B cell (primary cell): Measurements from ENCODE around the gene THRB. TPM values are rescaled to one million over a fixed set of nuclear protein-coding genes. Genes with fewer than 3 reads are reported as not detected.

Source experiments
- ATAC-seq: fragments of 200-7000 bp; cut with Tn5 transposase; one replicate; pipeline ENCODE4 v1.10.0; 2021; ENCODE audit warnings: low read depth, mild to moderate bottlenecking, moderate number of reproducible peaks, moderate library complexity
- CTCF ChIA-PET: fragments of 350-600 bp; sonication (Branson Sonifier 250); formaldehyde crosslinking; loops from one replicate; lab custom pipeline; 2021; ENCODE audit warnings: antibody characterized with exemption, inconsistent platforms; lab: Charles Lee
- POLR2A ChIA-PET: fragments of 350-600 bp; sonication (Branson Sonifier 250); formaldehyde crosslinking; loops from one replicate; lab custom pipeline; 2021; ENCODE audit warnings: antibody characterized with exemption; lab: Charles Lee
- DNase-seq: peaks from one replicate; pipeline ENCODE4 v3.0.0; 2013
- H2AFZ ChIP-seq: 2 replicates; pipeline ENCODE4 v1.6.1; 2012; ENCODE audit warnings: mild to moderate bottlenecking, low read depth, low read length; ENCODE audit not compliant: insufficient read depth, poor library complexity, severe bottlenecking
- H3K27ac ChIP-seq, 2 donors: 1 replicate in 1 of 2; 2 replicates in 1 of 2; pipeline ENCODE4 v1.5.1; 2012 to 2013; ENCODE audit warnings: low read length in 2 of 2, mild to moderate bottlenecking in 2 of 2, moderate library complexity in 1 of 2
- H3K27me3 ChIP-seq, 4 experiments: fragments of 200-600 bp in 1 of 4; sonication (generic) in 1 of 4; replicated peaks in 1 of 4; 1 replicate in 2 of 4; 2 replicates in 2 of 4; pipeline versions ENCODE4 v1.6.1 to v1.7.0; 2013 to 2016; ENCODE audit warnings: low read length in 3 of 4, mild to moderate bottlenecking in 2 of 4, mixed read lengths in 1 of 4, moderate library complexity in 1 of 4; ENCODE audit not compliant: insufficient read depth in 4 of 4, control insufficient read depth in 3 of 4; ENCODE audit errors: control extremely low read depth in 1 of 4
- H3K36me3 ChIP-seq, 2 experiments: replicated peaks in 1 of 2; 1 replicate in 1 of 2; 2 replicates in 1 of 2; pipeline versions ENCODE4 v1.6.1 to v1.7.1; 2013; ENCODE audit warnings: low read length in 1 of 2; ENCODE audit not compliant: insufficient read depth in 2 of 2, control insufficient read depth in 1 of 2; ENCODE audit errors: control extremely low read depth in 1 of 2, extremely low read depth in 1 of 2
- H3K4me1 ChIP-seq, 2 donors: fragments of 200-600 bp in 1 of 2; sonication (generic) in 1 of 2; 1 replicate in 1 of 2; 2 replicates in 1 of 2; pipeline versions ENCODE4 v1.5.1 to v1.6.1; 2013 to 2017; ENCODE audit warnings: low read length in 2 of 2; ENCODE audit not compliant: control insufficient read depth in 2 of 2, insufficient read depth in 2 of 2
- H3K4me2 ChIP-seq: replicated peaks from 2 replicates; pipeline ENCODE3; 2012; ENCODE audit warnings: mild to moderate bottlenecking, low read depth, low read length; ENCODE audit not compliant: poor library complexity, severe bottlenecking
- H3K4me3 ChIP-seq, 5 experiments: fragments of 200-600 bp in 1 of 5; sonication (generic) in 1 of 5; 1 replicate in 3 of 5; 2 replicates in 2 of 5; pipeline versions ENCODE4 v1.5.1 to v1.7.0; 2011 to 2016; ENCODE audit warnings: low read length in 4 of 5, mild to moderate bottlenecking in 4 of 5, low read depth in 2 of 5, control low read depth in 1 of 5, moderate library complexity in 1 of 5; ENCODE audit not compliant: insufficient read depth in 1 of 5; ENCODE audit errors: control extremely low read depth in 1 of 5, extremely low read depth in 1 of 5
- H3K79me2 ChIP-seq: fragments of 200-600 bp; sonication (generic); one replicate; pipeline ENCODE4 v1.6.0; 2016; ENCODE audit warnings: low read length; ENCODE audit not compliant: control insufficient read depth, insufficient read depth
- H3K9ac ChIP-seq: fragments of 200-600 bp; sonication (generic); 2 replicates; pipeline ENCODE4 v1.6.1; 2017; ENCODE audit warnings: mild to moderate bottlenecking, low read length, moderate library complexity
- H3K9me3 ChIP-seq, 3 donors: one replicate each; pipeline versions ENCODE4 v1.6.1 to v1.7.1; 2013; ENCODE audit warnings: low read length in 2 of 3; ENCODE audit not compliant: control insufficient read depth in 2 of 3, insufficient read depth in 1 of 3; ENCODE audit errors: control extremely low read depth in 1 of 3
- H4K20me1 ChIP-seq: 2 replicates; pipeline ENCODE4 v1.6.0; 2012; ENCODE audit warnings: mild to moderate bottlenecking, low read length; ENCODE audit not compliant: insufficient read depth, control insufficient read depth, poor library complexity, severe bottlenecking
- H3K27ac Mint-ChIP-seq: one replicate; pipeline ENCODE4 v1.8.0; 2021; ENCODE audit warnings: mixed read lengths
- H3K27me3 Mint-ChIP-seq: one replicate; pipeline ENCODE4 v1.8.0; 2021; ENCODE audit warnings: mixed read lengths
- H3K4me1 Mint-ChIP-seq: one replicate; pipeline ENCODE4 v1.8.0; 2021; ENCODE audit warnings: mixed read lengths
- H3K4me3 Mint-ChIP-seq: one replicate; pipeline ENCODE4 v1.8.0; 2021; ENCODE audit warnings: mixed read lengths
- H3K9me3 Mint-ChIP-seq: one replicate; pipeline ENCODE4 v1.8.0; 2022; ENCODE audit warnings: mixed read lengths; ENCODE audit not compliant: insufficient read depth
- CTCF ChIP-seq: fragments of 200-600 bp; IDR thresholded peaks from one replicate; pipeline ENCODE4 v1.8.0; 2022; ENCODE audit warnings: antibody characterized with exemption, mild to moderate bottlenecking
- EZH2 ChIP-seq: IDR thresholded peaks from 2 replicates; pipeline ENCODE4 v1.6.1; 2012; ENCODE audit warnings: borderline replicate concordance, low read depth, mild to moderate bottlenecking, moderate library complexity, low read length; ENCODE audit not compliant: insufficient read depth, poor library complexity, severe bottlenecking
- WGBS: methylation state at CpG from one replicate; pipeline ENCODE4 v1.1.5; 2013; ENCODE audit warnings: missing lambda C conversion rate; ENCODE audit not compliant: insufficient coverage; 5-methylcytosine and 5-hydroxymethylcytosine counted together
- intact Hi-C: fragments of 100-400 bp; cut with micrococcal nuclease; formaldehyde crosslinking; loops from one replicate; pipeline ENCODE4 v1.10.0; 2022
- polyA plus RNA-seq: library from polyadenylated mRNA; depleted of rRNA; stranded (reverse); fragments of >200 nt; gene quantifications from 2 replicates; pipeline ENCODE4 v1.2.3, GENCODE V29; 2012
- total RNA-seq, 2 donors: library from RNA; stranded (reverse); fragments of 120-200 nt in 1 of 2; gene quantifications; 1 replicate in 1 of 2; 2 replicates in 1 of 2; pipeline versions ENCODE4 v1.2.3 to v1.2.4, GENCODE V29; 2013 to 2022

Gene THRB
- total and polyA plus RNA-seq, 2 donors (not counting 1 experiment from before 2014, with no cell fraction given): 0.86 to 1.8 TPM

- no peak overlapping the region for H2AFZ ChIP-seq
- H3K36me3 ChIP-seq: no peaks in the 10 kb centered on the region
- no peaks in the 10 kb centered on the region for H3K9me3 ChIP-seq
- no peaks in the 10 kb centered on the region for H3K27me3 ChIP-seq
- intact Hi-C loops: no loop called here
- no peak overlapping the region for H3K27ac ChIP-seq
- CTCF ChIA-PET: no interaction called here
- no peaks in the 10 kb centered on the region for H3K4me1 ChIP-seq
- H4K20me1 ChIP-seq: no peaks in the 10 kb centered on the region
- no peak for TF ChIP-seq CTCF
- TF ChIP-seq EZH2: no peak
- no peak overlapping the region for H3K4me3 ChIP-seq
- 90% methylated on average over 2 of the region's 3 CpGs for whole genome bisulfite sequencing
- Mint-ChIP-seq H3K4me1 (no peaks in the 10 kb centered on the region), H3K9me3 (no peaks in the 10 kb centered on the region), H3K27ac (no peak overlapping the region), H3K27me3 (no peaks in the 10 kb centered on the region), H3K4me3 (no peak overlapping the region)
- H3K79me2 ChIP-seq: no peaks in the 10 kb centered on the region
- H3K4me2 ChIP-seq: no peak overlapping the region
- H3K9ac ChIP-seq: no peak overlapping the region
- ATAC-seq (no peak), DNase-seq (no peak)
- POLR2A ChIA-PET: no interaction called here
Observed at GRCh38 chr3:24167429-24167828, 327.2 kb downstream of the THRB start.

GRCh38 chr3:24166515-24166914 is 328.1 kb downstream of the THRB start:
- 92% methylated on average over 4 of the region's 5 CpGs for WGBS
- no peaks in the 10 kb centered on the region for H3K4me1 Mint-ChIP-seq
- Histone ChIP-seq H3K27ac (no peak overlapping the region), H3K79me2 (no peaks in the 10 kb centered on the region), H4K20me1 (no peaks in the 10 kb centered on the region), H2AFZ (no peak overlapping the region), H3K4me3 (no peak overlapping the region), H3K9me3 (no peaks in the 10 kb centered on the region), H3K27me3 (no peaks in the 10 kb centered on the region), H3K4me2 (no peak overlapping the region), H3K36me3 (no peaks in the 10 kb centered on the region), H3K9ac (no peak overlapping the region), H3K4me1 (no peaks in the 10 kb centered on the region)
- ChIA-PET POLR2A (no interaction called here), CTCF (no interaction called here)
- no peak for TF ChIP-seq CTCF
- no peaks in the 10 kb centered on the region for H3K27me3 Mint-ChIP-seq
- no peak for DNase-seq
- no peak for ATAC-seq
- H3K4me3 Mint-ChIP-seq: no peak overlapping the region
- intact Hi-C loops: no loop called here
- H3K9me3 Mint-ChIP-seq: no peaks in the 10 kb centered on the region
- H3K27ac Mint-ChIP-seq: no peak overlapping the region
